Mesendoderm (in vitro differentiated cells): Measurements from ENCODE around the gene FOXP3.

Experiments
- DNase-seq: peaks from one replicate; pipeline ENCODE4 v3.0.0; 2013
- H2AK5ac ChIP-seq: 2 replicates; pipeline ENCODE4 v1.6.1; 2013; ENCODE audit warnings: low read length, inconsistent platforms
- H2BK120ac ChIP-seq: 2 replicates; pipeline ENCODE4 v1.6.1; 2013; ENCODE audit warnings: low read depth, mild to moderate bottlenecking, low read length, moderate library complexity, mixed read lengths
- H2BK15ac ChIP-seq: replicated peaks from 2 replicates; pipeline ENCODE4 v1.6.1; 2013; ENCODE audit warnings: low read depth, mild to moderate bottlenecking, moderate library complexity
- H2BK5ac ChIP-seq: 2 replicates; pipeline ENCODE4 v1.6.1; 2013; ENCODE audit warnings: low read length, inconsistent platforms
- H3K18ac ChIP-seq: 2 replicates; pipeline ENCODE4 v1.6.1; 2013; ENCODE audit warnings: mild to moderate bottlenecking, low read length, mixed read lengths
- H3K23ac ChIP-seq: one replicate; pipeline ENCODE4 v1.6.1; 2013; ENCODE audit warnings: low read length
- H3K27ac ChIP-seq: 2 replicates; pipeline ENCODE4 v1.5.1; 2013; ENCODE audit warnings: low read depth, mild to moderate bottlenecking, inconsistent platforms, low read length, moderate library complexity
- H3K27me3 ChIP-seq: 2 replicates; pipeline ENCODE4 v1.6.1; 2013; ENCODE audit warnings: low read length, control low read depth, mild to moderate bottlenecking, inconsistent platforms; ENCODE audit not compliant: insufficient read depth, poor library complexity
- H3K36me3 ChIP-seq: 2 replicates; pipeline ENCODE4 v1.6.1; 2013; ENCODE audit warnings: low read length, inconsistent platforms; ENCODE audit not compliant: control insufficient read depth, insufficient read depth
- H3K4ac ChIP-seq: one replicate; pipeline ENCODE4 v1.6.1; 2013; ENCODE audit warnings: low read depth, mild to moderate bottlenecking, low read length, moderate library complexity
- H3K4me1 ChIP-seq: 2 replicates; pipeline ENCODE4 v1.6.1; 2013; ENCODE audit warnings: low read depth, low read length, inconsistent platforms; ENCODE audit not compliant: control insufficient read depth
- H3K4me2 ChIP-seq: 2 replicates; pipeline ENCODE4 v1.6.1; 2013; ENCODE audit warnings: low read length
- H3K4me3 ChIP-seq: 2 replicates; pipeline ENCODE4 v1.5.1; 2013; ENCODE audit warnings: mild to moderate bottlenecking, low read length
- H3K56ac ChIP-seq: one replicate; pipeline ENCODE4 v1.6.1; 2013; ENCODE audit warnings: low read length
- H3K79me1 ChIP-seq: 2 replicates; pipeline ENCODE4 v1.6.1; 2013; ENCODE audit warnings: low read length, inconsistent platforms
- H3K79me2 ChIP-seq: 2 replicates; pipeline ENCODE4 v1.6.1; 2013; ENCODE audit warnings: mild to moderate bottlenecking, low read length; ENCODE audit not compliant: control insufficient read depth, insufficient read depth
- H3K9ac ChIP-seq: 2 replicates; pipeline ENCODE4 v1.6.1; 2013; ENCODE audit warnings: low read length, inconsistent platforms
- H4K5ac ChIP-seq: one replicate; pipeline ENCODE4 v1.6.1; 2013; ENCODE audit warnings: low read length
- H4K8ac ChIP-seq: one replicate; pipeline ENCODE4 v1.6.1; 2013; ENCODE audit warnings: low read depth, mild to moderate bottlenecking, control low read depth, low read length, moderate library complexity
- whole genome bisulfite sequencing: extraction: QIAGEN DNeasy Blood & Tissue Kit; methylation state at CpG from one replicate; pipeline ENCODE4 v1.1.7; 2013; ENCODE audit warnings: low lambda C conversion rate, missing lambda C conversion rate; ENCODE audit not compliant: insufficient coverage; ENCODE audit errors: extremely low coverage; 5-methylcytosine and 5-hydroxymethylcytosine counted together

The FOXP3 gene

DNA sequence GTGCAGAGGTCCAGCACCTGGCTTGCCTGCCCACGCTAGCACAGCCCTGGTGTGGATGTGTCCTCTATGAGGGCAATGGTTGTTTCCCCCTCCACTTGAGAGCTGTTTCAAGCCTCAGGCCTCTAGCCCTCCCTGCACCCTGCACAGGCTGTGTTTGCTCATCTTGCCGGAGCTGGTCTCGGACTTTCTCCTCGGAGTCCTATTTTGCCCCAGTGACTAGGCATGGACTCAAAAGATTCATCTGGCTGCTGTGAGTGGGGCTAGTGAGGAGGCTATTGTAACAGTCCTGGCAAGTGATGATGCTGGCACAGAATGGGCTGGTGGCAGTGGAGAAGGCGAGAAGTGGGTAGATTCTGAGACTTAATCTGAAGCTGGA, 5.8 kb downstream of the FOXP3 start:
- no peaks in the 10 kb centered on the region for H3K79me1 ChIP-seq
- no peaks in the 10 kb centered on the region for H3K36me3 ChIP-seq

DNA sequence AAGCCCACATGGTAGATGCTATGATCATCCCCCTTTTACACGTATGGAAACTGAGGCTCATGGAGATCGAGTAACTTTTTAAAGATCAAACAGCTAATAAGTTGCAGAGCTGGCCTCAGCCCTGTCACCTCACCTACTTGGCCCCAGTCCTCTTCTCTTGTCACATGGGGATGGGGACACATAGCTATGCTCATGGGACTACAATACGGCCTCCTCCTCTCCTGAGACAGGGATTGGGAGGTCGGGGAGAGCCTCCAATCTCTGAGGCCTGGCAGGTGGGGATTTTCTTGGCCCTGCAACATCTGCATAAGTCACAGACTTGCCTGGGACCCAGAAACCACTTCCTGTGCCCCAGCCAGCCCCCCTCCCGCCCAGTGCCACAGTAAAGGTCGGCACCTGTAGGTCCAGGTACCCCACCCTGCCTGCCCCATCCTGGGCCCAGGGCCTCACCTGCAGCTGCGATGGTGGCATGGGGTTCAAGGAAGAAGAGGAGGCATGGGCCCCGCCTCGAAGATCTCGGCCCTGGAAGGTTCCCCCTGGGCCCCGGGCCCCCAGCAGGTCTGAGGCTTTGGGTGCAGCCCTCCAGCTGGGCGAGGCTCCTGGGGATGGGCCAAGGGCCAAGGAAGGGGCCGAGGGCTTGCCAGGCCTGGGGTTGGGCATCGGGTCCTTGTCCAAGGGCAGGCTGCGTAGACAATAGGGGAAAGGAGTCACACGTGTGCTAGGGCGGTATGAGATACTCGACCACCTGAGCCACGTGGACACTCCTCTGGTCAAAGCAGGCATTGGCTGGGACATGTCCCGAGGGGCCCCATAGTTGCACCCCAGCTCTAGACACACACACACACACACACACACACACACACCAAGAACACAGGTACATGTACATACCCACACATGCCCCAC, 6.4 kb downstream of the FOXP3 start:
- Histone ChIP-seq H3K56ac (no peak overlapping the region), H3K4me3 (no peak overlapping the region), H2BK15ac (no peak overlapping the region), H3K79me2 (no peaks in the 10 kb centered on the region), H3K18ac (no peak overlapping the region), H2BK5ac (no peak overlapping the region), H3K27ac (no peak overlapping the region), H3K4me1 (no peaks in the 10 kb centered on the region), H3K4me2 (no peak overlapping the region), H4K8ac (no peak overlapping the region), H3K9ac (no peak overlapping the region), H2BK120ac (no peak overlapping the region), H2AK5ac (no peak overlapping the region), H3K79me1 (no peaks in the 10 kb centered on the region), H3K23ac (no peak overlapping the region), H3K36me3 (no peaks in the 10 kb centered on the region), H3K4ac (no peak overlapping the region), H4K5ac (no peak overlapping the region), H3K27me3 (no peaks in the 10 kb centered on the region)
- no CpG with 5 or more reads among the region's 20 CpGs for WGBS
- no peak for DNase-seq

More for the DNA sequence above, 5.8 kb downstream of the FOXP3 start:
- Histone ChIP-seq H4K8ac (no peak overlapping the region), H4K5ac (no peak overlapping the region), H3K4me2 (no peak overlapping the region), H3K56ac (no peak overlapping the region), H3K4me3 (no peak overlapping the region), H2BK5ac (no peak overlapping the region), H2BK120ac (no peak overlapping the region), H3K79me2 (no peaks in the 10 kb centered on the region), H3K4me1 (no peaks in the 10 kb centered on the region), H3K18ac (no peak overlapping the region), H3K4ac (no peak overlapping the region), H2BK15ac (no peak overlapping the region), H3K9ac (no peak overlapping the region), H3K23ac (no peak overlapping the region), H3K27me3 (no peaks in the 10 kb centered on the region), H2AK5ac (no peak overlapping the region), H3K27ac (no peak overlapping the region)
- no CpG with 5 or more reads among the region's 5 CpGs for WGBS
- no peak for DNase-seq

DNA sequence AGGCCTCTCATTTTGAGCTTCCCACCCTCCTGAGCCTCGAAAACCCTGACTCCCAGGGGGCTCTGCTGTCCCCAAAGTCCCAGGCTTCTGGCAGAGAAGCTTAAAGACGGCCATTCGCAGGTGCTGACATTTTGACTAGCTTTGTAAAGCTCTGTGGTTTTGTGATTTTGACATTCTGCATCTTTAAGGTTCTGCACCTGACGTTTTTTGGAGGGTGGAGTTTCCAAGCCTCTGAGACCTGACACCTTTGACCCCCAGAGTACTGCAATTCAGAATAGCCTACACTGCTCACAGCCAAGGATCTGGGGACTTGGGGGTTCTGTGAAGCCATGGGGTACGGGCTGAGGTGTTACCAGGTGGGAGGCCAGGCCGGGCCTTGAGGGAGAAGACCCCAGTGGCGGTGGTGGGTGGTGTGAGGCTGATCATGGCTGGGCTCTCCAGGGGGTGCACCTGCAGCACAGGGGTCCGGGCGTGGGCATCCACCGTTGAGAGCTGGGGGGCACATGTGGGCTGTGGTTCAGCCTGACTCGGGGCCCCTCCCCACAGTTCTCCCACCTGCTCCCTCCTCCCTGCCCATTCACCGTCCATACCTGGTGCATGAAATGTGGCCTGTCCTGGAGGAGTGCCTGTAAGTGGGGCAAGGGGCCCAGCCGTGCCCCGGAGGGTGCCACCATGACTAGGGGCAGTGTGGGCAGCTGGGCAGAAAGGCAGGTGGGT, 7.3 kb downstream of the FOXP3 start:
- H3K23ac ChIP-seq = no peak overlapping the region

DNA sequence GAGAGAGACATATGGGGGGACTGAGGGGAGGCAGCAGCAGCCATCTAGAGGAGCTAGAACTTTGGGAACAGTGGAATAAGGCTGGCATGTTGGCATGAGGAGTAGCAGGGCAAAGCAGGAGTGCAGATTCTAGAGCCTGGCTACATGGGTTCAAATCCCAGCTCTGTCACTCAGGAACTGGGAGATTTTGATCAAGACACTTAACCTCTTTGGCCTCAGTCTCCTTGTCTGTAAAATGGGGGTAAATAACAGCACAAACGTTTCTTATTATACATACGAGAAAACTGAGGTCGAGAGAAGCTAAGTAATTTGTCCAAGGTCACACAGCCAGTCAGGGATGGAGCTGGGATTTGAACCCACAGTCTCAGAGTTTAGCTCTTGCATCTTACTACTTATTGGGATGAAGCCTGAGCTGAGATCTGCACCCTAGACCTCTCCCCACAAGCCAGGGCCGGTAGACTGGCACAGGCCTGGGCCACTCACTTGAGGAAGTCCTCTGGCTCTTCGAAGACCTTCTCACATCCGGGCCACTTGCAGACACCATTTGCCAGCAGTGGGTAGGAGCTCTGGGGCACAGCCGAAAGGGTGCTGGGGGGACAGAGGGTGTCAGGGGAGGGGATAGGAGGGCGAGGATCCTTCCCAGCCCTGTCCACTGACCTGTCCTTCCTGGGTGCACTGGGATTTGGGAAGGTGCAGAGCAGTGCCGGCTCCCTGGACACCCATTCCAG, 8.1 kb downstream of the FOXP3 start:
- H3K4me3 ChIP-seq = no peak overlapping the region
- no peak overlapping the region for H2BK120ac ChIP-seq
- no peak overlapping the region for H4K5ac ChIP-seq
- no peaks in the 10 kb centered on the region for H3K79me2 ChIP-seq
- H3K27ac ChIP-seq = no peak overlapping the region
- H2AK5ac ChIP-seq = no peak overlapping the region
- H3K18ac ChIP-seq = no peak overlapping the region
- H2BK15ac ChIP-seq = no peak overlapping the region
- no peaks in the 10 kb centered on the region for H3K27me3 ChIP-seq
- no CpG with 5 or more reads among the region's 9 CpGs for WGBS
- H3K9ac ChIP-seq = no peak overlapping the region
- no peaks in the 10 kb centered on the region for H3K79me1 ChIP-seq
- DNase-seq = no peak
- H3K36me3 ChIP-seq = no peaks in the 10 kb centered on the region
- H3K4me2 ChIP-seq = no peak overlapping the region
- H3K23ac ChIP-seq = no peak overlapping the region
- H2BK5ac ChIP-seq = no peak overlapping the region
- H3K56ac ChIP-seq = no peak overlapping the region
- H3K4me1 ChIP-seq = no peaks in the 10 kb centered on the region
- no peak overlapping the region for H3K4ac ChIP-seq
- no peak overlapping the region for H4K8ac ChIP-seq

More for the DNA sequence above, 7.3 kb downstream of the FOXP3 start:
- Histone ChIP-seq H3K4me3 (no peak overlapping the region), H3K79me2 (no peaks in the 10 kb centered on the region), H3K18ac (no peak overlapping the region), H3K36me3 (no peaks in the 10 kb centered on the region), H3K4me1 (no peaks in the 10 kb centered on the region), H4K8ac (no peak overlapping the region), H3K4me2 (no peak overlapping the region), H3K56ac (no peak overlapping the region), H2BK15ac (no peak overlapping the region), H3K27ac (no peak overlapping the region), H3K9ac (no peak overlapping the region), H2BK5ac (no peak overlapping the region), H2AK5ac (no peak overlapping the region), H3K79me1 (no peaks in the 10 kb centered on the region), H2BK120ac (no peak overlapping the region), H3K27me3 (no peaks in the 10 kb centered on the region), H4K5ac (no peak overlapping the region), H3K4ac (no peak overlapping the region)
- WGBS = no CpG with 5 or more reads among the region's 14 CpGs
- no peak for DNase-seq

DNA sequence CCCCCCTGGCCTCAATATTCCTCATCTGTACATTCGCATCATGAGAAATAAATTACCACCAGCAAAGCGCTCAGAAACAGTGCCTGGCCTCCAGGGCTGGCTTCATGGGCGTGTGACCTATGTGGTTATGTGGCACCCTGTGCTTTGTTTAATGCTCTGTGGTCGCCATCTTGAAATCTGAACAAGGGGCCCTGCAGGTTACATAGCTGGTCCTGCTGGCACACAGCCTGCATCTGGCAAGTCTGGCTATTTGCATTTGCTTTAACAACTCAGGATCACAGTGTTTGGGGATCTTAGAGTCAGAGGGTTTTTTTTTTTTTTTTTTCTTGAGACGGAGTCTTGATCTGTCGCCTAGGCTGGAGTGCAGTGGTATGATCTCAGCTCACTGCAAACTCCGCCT, 9.9 kb downstream of the FOXP3 start:
- no peaks in the 10 kb centered on the region for H3K79me1 ChIP-seq
- no peak overlapping the region for H4K5ac ChIP-seq
- no peaks in the 10 kb centered on the region for H3K4me1 ChIP-seq
- no peak for DNase-seq
- no peak overlapping the region for H3K27ac ChIP-seq
- H3K23ac ChIP-seq = no peak overlapping the region
- no peak overlapping the region for H3K4me3 ChIP-seq
- no peaks in the 10 kb centered on the region for H3K27me3 ChIP-seq
- H4K8ac ChIP-seq = no peak overlapping the region
- no peak overlapping the region for H2BK5ac ChIP-seq
- no peak overlapping the region for H3K4me2 ChIP-seq
- no peak overlapping the region for H2AK5ac ChIP-seq
- H2BK120ac ChIP-seq = no peak overlapping the region
- H3K56ac ChIP-seq = no peak overlapping the region
- no peaks in the 10 kb centered on the region for H3K79me2 ChIP-seq
- H3K9ac ChIP-seq = no peak overlapping the region
- H3K18ac ChIP-seq = no peak overlapping the region
- no peak overlapping the region for H2BK15ac ChIP-seq
- H3K4ac ChIP-seq = no peak overlapping the region
- no CpG with 5 or more reads among the region's 7 CpGs for WGBS
- H3K36me3 ChIP-seq = no peaks in the 10 kb centered on the region
